MM.1S (cell line): Measurements from ENCODE around the gene GORASP1.

ENCODE experiments used
- DNase-seq: peaks from one replicate; pipeline ENCODE4 v3.0.0-alpha.2; 2015
- H2AFZ ChIP-seq: fragments of 300-600 bp; sonication (generic); 2 replicates; pipeline ENCODE4 v1.6.0; 2016; ENCODE audit warnings: antibody characterized with exemption, low read length
- H3F3A ChIP-seq: fragments of 300-600 bp; sonication (generic); 2 replicates; pipeline ENCODE4 v1.6.1; 2016; ENCODE audit warnings: mild to moderate bottlenecking, antibody characterized with exemption, low read length, moderate library complexity, mixed read lengths; ENCODE audit not compliant: insufficient read depth
- H3K27ac ChIP-seq: fragments of 300-600 bp; sonication (generic); 2 replicates; pipeline ENCODE4 v1.5.1; 2016; ENCODE audit warnings: mild to moderate bottlenecking, low read length
- H3K27me3 ChIP-seq: fragments of 300-600 bp; sonication (generic); replicated peaks from 2 replicates; pipeline ENCODE4 v1.6.0; 2016; ENCODE audit warnings: low read length; ENCODE audit not compliant: insufficient read depth
- H3K36me3 ChIP-seq: fragments of 300-600 bp; sonication (generic); replicated peaks from 2 replicates; pipeline ENCODE4 v1.6.1; 2016; ENCODE audit warnings: mild to moderate bottlenecking, low read length, mixed read lengths; ENCODE audit not compliant: insufficient read depth
- H3K4me1 ChIP-seq: fragments of 300-600 bp; sonication (generic); 2 replicates; pipeline ENCODE4 v1.6.1; 2016; ENCODE audit warnings: low read length, mixed read lengths
- H3K4me2 ChIP-seq: fragments of 300-600 bp; sonication (generic); 2 replicates; pipeline ENCODE4 v1.6.0; 2016; ENCODE audit warnings: low read depth, low read length
- H3K4me3 ChIP-seq: fragments of 300-600 bp; sonication (generic); 2 replicates; pipeline ENCODE4 v1.5.1; 2016; ENCODE audit warnings: low read length, mixed read lengths
- H3K79me2 ChIP-seq: fragments of 300-600 bp; sonication (generic); 2 replicates; pipeline ENCODE4 v1.6.1; 2016; ENCODE audit warnings: mixed run types, low read length, mixed read lengths
- H3K9ac ChIP-seq: fragments of 300-600 bp; sonication (generic); 2 replicates; pipeline ENCODE4 v1.6.1; 2016; ENCODE audit warnings: low read length, mixed read lengths
- H3K9me2 ChIP-seq: fragments of 300-600 bp; sonication (generic); replicated peaks from 2 replicates; pipeline ENCODE4 v1.6.1; 2016; ENCODE audit warnings: mild to moderate bottlenecking, low read length, mixed read lengths; ENCODE audit not compliant: insufficient read depth
- H3K9me3 ChIP-seq: fragments of 300-600 bp; sonication (generic); replicated peaks from 2 replicates; pipeline ENCODE4 v1.6.1; 2016; ENCODE audit warnings: mild to moderate bottlenecking, low read length, mixed read lengths; ENCODE audit not compliant: insufficient read depth
- H4K20me1 ChIP-seq: fragments of 300-600 bp; sonication (generic); 2 replicates; pipeline ENCODE4 v1.6.1; 2016; ENCODE audit warnings: mild to moderate bottlenecking, low read length, moderate library complexity, mixed read lengths; ENCODE audit not compliant: insufficient read depth
- EZH2 ChIP-seq: fragments of 300-600 bp; sonication (generic); optimal IDR thresholded peaks from 2 replicates; pipeline ENCODE3; 2017; ENCODE audit warnings: low read depth, mild to moderate bottlenecking, antibody characterized with exemption, low read length, mixed read lengths
- EZH2phosphoT487 ChIP-seq: fragments of 300-600 bp; sonication (generic); IDR thresholded peaks from 2 replicates; pipeline ENCODE4 v1.6.1; 2018; ENCODE audit warnings: antibody characterized with exemption, low read length
- TF ChIP-seq, protein P1 (sequence below): fragments of 300-600 bp; sonication (generic); IDR thresholded peaks from 2 replicates; pipeline ENCODE4 v1.5.1; 2016; ENCODE audit warnings: antibody characterized with exemption, low read length, mixed read lengths

The GORASP1 gene

GRCh38 chr3:39132096-39133092, 25.0 kb upstream of the GORASP1 start:
- Histone ChIP-seq H3K9ac (no peak overlapping the region), H3K79me2 (no peaks in the 10 kb centered on the region), H3F3A (no peaks in the 10 kb centered on the region), H3K36me3 (no peaks in the 10 kb centered on the region), H3K9me3 (no peaks in the 10 kb centered on the region), H3K27me3 (no peaks in the 10 kb centered on the region), H3K4me1 (0 out of 2 replicates have a peak, but pooled peaks cover 7% of the 10 kb centered on the region), H2AFZ (no peak overlapping the region), H3K27ac (no peak overlapping the region), H3K9me2 (no peaks in the 10 kb centered on the region), H4K20me1 (no peaks in the 10 kb centered on the region), H3K4me3 (no peak overlapping the region), H3K4me2 (no peak overlapping the region)
- no peak for DNase-seq
- TF ChIP-seq EZH2phosphoT487 (no peak), EZH2 (no peak)
- TF ChIP-seq, protein P1, sequence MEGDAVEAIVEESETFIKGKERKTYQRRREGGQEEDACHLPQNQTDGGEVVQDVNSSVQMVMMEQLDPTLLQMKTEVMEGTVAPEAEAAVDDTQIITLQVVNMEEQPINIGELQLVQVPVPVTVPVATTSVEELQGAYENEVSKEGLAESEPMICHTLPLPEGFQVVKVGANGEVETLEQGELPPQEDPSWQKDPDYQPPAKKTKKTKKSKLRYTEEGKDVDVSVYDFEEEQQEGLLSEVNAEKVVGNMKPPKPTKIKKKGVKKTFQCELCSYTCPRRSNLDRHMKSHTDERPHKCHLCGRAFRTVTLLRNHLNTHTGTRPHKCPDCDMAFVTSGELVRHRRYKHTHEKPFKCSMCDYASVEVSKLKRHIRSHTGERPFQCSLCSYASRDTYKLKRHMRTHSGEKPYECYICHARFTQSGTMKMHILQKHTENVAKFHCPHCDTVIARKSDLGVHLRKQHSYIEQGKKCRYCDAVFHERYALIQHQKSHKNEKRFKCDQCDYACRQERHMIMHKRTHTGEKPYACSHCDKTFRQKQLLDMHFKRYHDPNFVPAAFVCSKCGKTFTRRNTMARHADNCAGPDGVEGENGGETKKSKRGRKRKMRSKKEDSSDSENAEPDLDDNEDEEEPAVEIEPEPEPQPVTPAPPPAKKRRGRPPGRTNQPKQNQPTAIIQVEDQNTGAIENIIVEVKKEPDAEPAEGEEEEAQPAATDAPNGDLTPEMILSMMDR = no peak

DNA sequence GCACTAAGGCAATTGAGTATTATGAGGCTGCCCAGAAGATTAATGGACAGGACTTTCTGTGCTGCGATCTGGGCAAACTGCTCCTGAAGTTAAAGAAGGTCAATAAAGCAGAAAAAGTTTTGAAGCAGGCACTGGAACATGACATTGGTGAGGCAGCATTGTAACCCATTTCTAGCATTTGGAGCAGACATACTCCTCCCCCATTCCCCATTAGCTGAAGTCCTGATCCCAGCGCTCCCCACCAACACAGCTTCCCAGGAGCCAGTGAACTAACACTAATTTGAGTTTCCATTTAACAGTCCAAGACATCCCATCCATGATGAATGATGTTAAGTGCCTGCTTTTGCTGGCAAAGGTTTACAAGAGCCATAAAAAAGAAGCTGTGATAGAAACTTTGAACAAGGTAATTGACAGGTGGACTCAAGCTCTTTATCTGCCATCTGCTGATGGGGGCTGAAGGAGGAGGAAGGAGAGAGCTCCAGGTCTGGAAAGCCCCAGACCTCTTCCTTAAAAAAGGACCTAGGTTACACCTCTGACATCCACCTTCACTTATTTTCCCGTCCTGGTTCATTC, 23.4 kb upstream of the GORASP1 start:
- Histone ChIP-seq H3F3A (no peaks in the 10 kb centered on the region), H2AFZ (no peak overlapping the region), H3K9me2 (no peaks in the 10 kb centered on the region), H3K27ac (no peak overlapping the region), H3K4me1 (0 out of 2 replicates have a peak, but pooled peaks cover 7% of the 10 kb centered on the region), H3K27me3 (no peaks in the 10 kb centered on the region), H4K20me1 (no peaks in the 10 kb centered on the region), H3K4me2 (no peak overlapping the region), H3K9me3 (no peaks in the 10 kb centered on the region), H3K4me3 (no peak overlapping the region), H3K9ac (no peak overlapping the region), H3K79me2 (no peaks in the 10 kb centered on the region), H3K36me3 (no peaks in the 10 kb centered on the region)
- TF ChIP-seq EZH2phosphoT487 (no peak), EZH2 (no peak)
- TF ChIP-seq, protein P1 = no peak
- DNase-seq = no peak

GRCh38 chr3:39130026-39130425, 22.6 kb upstream of the GORASP1 start:
- no peak overlapping the region for H3K27ac ChIP-seq
- H3K4me1 ChIP-seq = 0 out of 2 replicates have a peak, but pooled peaks cover 7% of the 10 kb centered on the region
- H3K9me3 ChIP-seq = no peaks in the 10 kb centered on the region
- DNase-seq = no peak
- H3K9ac ChIP-seq = no peak overlapping the region
- H3K4me3 ChIP-seq = no peak overlapping the region
- TF ChIP-seq, protein P1 = no peak
- TF ChIP-seq EZH2phosphoT487 (no peak), EZH2 (no peak)
- no peaks in the 10 kb centered on the region for H3K79me2 ChIP-seq
- no peaks in the 10 kb centered on the region for H4K20me1 ChIP-seq
- H3K4me2 ChIP-seq = no peak overlapping the region
- H2AFZ ChIP-seq = no peak overlapping the region
- no peaks in the 10 kb centered on the region for H3K27me3 ChIP-seq
- H3F3A ChIP-seq = no peaks in the 10 kb centered on the region
- H3K36me3 ChIP-seq = no peaks in the 10 kb centered on the region
- no peaks in the 10 kb centered on the region for H3K9me2 ChIP-seq
